ENCODE data around the gene SIT1.

- no peak for TF ChIP-seq SPI1 (IDR thresholded peaks at IDR 0.05; ENCODE audit: low read depth, low read length)
- TF ChIP-seq POLR2A (IDR thresholded peaks at IDR 0.05; ENCODE audit: low read depth, low read length): no peak
- no peak for TF ChIP-seq TAF1 (IDR thresholded peaks at IDR 0.05; ENCODE audit: low read depth, low read length)
- no peak for TF ChIP-seq POLR2AphosphoS5 (IDR thresholded peaks at IDR 0.05; ENCODE audit: low read depth, low read length)
- no peak for TF ChIP-seq POU2F2 (IDR thresholded peaks at IDR 0.05; ENCODE audit: low read depth, low read length)
- TF ChIP-seq PAX5 (IDR thresholded peaks at IDR 0.05; ENCODE audit: insufficient read depth, low read length, severe bottlenecking): no peak
Observed at GRCh38 chr9:35656831-35657545, 6.3 kb upstream of the SIT1 start.

All from GM12891 (cell line).